A673 (cell line): Measurements from ENCODE around the gene FAM222B.

Experiments
- EZH2 ChIP-seq: fragments of 200-600 bp; sonication (generic); IDR thresholded peaks from 2 replicates; pipeline ENCODE4 v1.6.1; 2017; ENCODE audit warnings: borderline replicate concordance, low read depth, mild to moderate bottlenecking, mixed read lengths, antibody characterized with exemption, low read length; ENCODE audit not compliant: poor library complexity, severe bottlenecking
- TF ChIP-seq, protein P1 (sequence below): fragments of 300-800, 200-600 bp; sonication (generic); conservative IDR thresholded peaks from 2 replicates; pipeline ENCODE4 v1.5.1; 2017; ENCODE audit warnings: low read depth, mild to moderate bottlenecking, antibody characterized with exemption, low read length, moderate library complexity, mixed read lengths

DNA sequence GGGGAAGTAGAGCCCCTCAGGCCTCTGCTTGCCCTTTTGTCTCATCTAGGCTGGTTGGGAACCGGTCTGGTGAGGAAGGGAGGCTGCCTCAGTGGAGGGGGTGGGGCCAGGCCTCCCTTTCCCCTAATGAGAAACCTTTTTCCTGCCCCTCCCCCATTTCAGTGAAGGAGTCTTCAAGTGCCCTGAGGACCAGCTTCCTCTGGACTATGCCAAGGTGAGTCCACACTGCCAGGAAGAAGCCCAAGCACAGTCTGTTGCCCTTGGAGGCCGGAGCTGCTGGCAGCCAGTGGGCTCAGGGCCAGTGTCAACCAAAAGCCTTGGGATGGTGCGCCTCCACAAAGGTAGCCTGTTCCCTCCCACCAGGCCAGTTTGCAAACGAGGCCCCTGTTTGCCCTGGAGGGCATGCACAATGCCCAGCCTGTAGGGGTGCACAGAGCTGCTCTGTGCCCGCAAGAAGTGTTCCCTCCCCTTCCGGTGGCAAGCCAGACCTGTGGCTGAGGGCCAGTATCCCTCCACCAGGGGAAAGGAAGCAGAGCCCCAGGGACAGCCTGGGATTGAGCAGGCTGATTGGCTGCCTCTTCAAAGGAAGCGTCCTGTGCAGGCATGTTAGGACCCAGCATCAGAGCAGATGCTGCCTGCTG lies 95.4 kb downstream of the FAM222B start:
- TF ChIP-seq, protein P1, sequence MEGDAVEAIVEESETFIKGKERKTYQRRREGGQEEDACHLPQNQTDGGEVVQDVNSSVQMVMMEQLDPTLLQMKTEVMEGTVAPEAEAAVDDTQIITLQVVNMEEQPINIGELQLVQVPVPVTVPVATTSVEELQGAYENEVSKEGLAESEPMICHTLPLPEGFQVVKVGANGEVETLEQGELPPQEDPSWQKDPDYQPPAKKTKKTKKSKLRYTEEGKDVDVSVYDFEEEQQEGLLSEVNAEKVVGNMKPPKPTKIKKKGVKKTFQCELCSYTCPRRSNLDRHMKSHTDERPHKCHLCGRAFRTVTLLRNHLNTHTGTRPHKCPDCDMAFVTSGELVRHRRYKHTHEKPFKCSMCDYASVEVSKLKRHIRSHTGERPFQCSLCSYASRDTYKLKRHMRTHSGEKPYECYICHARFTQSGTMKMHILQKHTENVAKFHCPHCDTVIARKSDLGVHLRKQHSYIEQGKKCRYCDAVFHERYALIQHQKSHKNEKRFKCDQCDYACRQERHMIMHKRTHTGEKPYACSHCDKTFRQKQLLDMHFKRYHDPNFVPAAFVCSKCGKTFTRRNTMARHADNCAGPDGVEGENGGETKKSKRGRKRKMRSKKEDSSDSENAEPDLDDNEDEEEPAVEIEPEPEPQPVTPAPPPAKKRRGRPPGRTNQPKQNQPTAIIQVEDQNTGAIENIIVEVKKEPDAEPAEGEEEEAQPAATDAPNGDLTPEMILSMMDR, result no peak
- TF ChIP-seq EZH2, result no peak
